NCI-H1092 (cell line): Measurements from ENCODE around the gene PGRMC1.
"Not testable (repeated sequence)": the region's sequence is repeated elsewhere in the genome, so short reads cannot be mapped to it uniquely, and the experiment has no call there.

ENCODE experiments used
- DNase-seq: peaks from one replicate; lab custom pipeline; 2025; lab: John Stamatoyannopoulos, UW

The PGRMC1 gene

DNA sequence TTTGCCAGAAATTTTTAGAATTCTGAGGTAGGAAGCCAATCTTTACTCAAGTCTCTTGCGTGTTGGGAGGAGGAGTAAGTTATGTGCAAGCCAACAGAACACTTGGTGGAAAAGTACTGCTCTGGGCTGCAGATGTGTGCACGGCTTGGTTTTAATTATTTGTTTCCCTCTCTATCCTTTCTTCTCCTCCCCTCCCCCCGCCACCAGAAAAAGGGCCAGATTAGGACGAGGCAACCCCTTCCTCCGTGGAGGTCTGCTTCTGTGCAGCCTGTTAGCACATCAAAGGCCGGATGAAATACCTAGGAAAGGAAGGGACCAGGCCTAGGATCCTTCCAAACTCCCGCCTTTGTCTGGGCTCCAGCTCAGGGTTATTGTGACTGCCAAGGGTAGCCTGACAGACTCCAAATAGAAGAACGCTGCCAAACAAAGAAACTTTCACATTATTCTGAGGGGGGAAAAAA is 1.0 kb upstream of the PGRMC1 start:
- no peak for DNase-seq

DNA sequence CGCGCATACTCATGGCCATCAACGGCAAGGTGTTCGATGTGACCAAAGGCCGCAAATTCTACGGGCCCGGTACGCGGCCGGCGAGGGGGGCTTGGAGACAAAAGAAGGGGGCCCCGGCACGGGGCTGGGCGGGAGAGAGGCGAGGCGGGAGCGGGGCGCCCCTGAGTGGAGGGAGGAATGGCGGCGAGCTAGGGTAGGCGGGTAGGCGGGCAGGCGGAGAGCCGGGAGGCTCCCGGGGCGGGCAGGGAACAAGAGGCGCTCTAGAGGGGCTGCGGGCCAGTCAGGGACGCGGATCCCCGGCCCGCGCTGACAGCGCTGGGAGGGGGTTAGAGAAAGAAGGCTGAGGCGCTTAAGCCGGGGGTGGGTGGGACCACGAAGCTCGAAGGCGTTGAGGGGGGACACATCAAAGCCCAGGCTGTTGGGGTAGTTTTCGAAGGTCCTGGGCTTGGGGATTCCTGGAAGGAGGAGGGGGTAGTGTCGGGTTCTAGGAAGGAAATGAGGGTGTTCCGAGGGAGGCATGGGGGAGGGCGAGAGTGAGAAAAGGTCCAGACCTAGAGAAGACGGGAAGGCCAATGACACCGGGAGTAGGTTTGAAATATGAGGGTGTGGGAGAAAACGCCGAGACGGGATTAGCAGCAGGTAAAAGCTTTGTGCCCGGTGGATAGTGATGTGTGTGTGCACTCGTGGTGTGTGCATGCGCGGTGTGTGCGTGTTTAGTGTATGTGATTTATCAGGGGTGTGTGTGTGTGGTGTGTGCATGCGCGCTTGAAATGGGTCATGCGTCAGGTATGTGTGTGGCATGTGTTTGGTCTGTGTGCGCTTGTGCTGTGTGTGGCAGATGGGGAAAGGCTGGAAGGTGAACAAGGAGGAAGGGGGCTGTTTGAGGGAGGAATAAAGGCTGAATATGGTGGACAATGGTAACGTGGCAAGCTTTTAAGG is 807 bp downstream of the PGRMC1 start:
- DNase-seq = peak; percentile 20

DNA sequence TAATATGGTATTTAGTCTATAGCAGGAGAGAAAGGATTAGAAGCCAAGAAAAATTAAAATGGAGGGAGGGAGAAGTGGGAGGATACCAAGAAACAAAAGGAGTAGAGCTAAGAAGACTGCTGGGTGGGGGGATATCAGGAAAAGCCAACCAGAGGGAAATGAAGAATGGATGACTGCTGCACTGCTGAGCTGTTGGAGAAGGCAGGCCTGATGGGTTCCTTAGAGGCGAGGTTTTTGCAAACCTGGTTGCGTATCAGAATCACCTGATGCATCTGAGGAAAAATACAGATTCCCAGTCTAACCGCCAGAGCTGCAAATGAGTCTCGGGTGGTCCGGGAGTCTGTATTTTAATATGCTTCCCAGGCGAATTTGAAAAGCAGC is 1.5 kb downstream of the PGRMC1 start:
- no peak for DNase-seq

DNA sequence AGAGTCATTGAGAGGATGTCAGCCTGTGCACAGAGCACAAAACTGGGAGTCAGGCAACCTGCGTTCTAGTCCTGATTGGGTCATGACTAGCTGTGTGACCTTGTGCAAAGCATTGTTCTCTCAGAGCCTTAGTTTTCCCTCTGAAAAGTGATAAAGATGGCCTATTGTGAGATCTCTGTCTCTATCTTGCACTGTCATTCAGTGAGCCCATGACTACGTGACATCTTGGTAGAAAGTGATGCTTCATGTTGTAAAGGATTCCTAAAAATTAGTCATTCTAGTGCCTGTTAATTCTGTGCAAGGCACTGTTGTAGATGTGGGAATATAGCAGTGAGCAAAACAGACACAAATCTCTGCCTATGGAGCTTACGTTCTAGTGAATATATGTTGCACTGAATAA is 2.5 kb downstream of the PGRMC1 start:
- no peak for DNase-seq

DNA sequence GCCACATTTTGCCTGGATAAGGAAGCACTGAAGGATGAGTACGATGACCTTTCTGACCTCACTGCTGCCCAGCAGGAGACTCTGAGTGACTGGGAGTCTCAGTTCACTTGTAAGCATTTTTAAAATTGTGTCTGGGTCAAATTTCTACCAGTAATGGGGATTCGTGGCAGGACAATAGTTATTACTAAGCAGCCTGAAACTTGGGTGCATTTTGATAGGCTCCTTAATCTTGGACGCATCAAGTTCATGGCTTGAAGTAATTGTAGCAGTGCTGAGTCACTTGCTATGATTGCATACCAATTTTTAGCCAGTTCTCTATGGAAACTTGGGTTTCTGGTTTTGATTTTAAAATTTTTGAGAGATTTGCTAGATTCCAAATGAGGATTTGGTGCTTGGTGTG is 4.3 kb downstream of the PGRMC1 start:
- DNase-seq = no peak

DNA sequence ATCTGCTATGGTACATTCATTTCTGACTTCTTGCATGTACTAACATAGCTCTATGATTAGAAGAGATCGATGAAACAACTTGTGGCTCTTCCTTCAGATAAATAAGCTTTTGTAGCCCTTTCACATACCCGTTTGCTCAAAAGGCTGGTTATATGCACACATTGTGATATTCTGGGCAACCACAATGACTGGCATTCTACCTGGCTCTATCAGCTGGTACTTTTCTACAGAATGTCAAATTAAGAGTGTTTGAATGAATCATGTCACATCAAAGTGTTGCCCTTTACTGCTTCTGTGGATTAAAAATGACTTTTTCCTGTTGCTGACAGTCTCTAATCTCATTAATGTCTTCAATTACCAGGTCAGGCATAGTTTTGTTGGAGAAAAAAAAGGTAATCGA is 11.6 kb downstream of the PGRMC1 start:
- DNase-seq = no peak

DNA sequence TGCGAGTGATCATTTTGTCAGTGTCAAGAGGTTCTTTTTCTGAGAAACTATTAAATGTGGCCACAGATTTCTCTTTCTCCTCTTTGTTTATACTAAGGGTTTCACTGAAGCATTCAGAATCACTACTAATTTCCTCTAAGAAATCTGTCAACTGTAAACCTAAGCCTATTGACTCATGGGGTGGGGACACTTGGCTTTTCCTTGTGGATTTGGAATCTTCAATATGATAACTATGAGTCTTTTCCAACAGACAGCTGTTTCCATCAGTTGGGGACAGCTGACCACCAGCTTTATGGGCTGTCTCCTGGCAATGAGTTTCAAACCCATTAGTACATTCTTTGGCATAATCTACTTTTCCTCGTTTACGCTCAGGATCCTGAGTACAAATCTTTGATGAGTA is 13.8 kb downstream of the PGRMC1 start:
- no peak for DNase-seq

DNA sequence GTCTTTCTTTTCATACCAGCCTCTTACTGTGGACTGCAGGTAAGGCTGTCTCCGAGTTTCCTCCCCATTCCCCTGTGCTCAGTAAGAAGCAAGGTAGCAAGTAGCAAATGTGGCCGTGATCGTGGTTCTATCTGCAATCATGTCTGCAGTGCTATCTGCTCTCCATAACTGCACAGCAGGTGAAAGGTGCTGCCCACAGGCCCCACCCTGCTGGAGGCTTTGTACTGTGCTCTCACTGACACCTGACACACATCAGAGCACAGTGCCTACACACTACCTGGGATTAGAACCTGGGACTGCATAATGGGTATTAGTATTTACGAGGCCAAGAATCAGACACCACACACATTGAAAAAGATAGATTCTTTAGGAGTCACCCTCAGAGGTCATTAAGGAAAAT is 15.3 kb downstream of the PGRMC1 start:
- no peak for DNase-seq

DNA sequence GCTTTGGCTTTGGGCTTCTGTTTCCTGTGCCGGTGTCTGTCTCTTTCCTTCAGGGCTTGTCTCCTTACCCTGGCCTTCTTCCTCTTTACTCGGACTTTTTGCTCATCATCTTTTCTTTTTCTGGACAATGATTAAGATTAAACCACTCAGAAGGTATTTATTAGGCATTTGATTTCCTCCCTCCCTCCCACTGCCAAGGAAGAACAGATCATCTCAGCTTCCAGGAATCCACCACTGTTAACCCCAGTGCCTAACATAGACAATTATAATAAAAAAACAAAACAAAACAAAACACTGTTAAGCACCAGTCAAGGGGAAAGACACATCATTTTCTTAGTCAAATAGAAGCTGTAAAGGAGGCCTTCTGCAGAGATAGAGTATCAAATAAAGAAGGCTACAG is 16.6 kb downstream of the PGRMC1 start:
- DNase-seq = no peak

DNA sequence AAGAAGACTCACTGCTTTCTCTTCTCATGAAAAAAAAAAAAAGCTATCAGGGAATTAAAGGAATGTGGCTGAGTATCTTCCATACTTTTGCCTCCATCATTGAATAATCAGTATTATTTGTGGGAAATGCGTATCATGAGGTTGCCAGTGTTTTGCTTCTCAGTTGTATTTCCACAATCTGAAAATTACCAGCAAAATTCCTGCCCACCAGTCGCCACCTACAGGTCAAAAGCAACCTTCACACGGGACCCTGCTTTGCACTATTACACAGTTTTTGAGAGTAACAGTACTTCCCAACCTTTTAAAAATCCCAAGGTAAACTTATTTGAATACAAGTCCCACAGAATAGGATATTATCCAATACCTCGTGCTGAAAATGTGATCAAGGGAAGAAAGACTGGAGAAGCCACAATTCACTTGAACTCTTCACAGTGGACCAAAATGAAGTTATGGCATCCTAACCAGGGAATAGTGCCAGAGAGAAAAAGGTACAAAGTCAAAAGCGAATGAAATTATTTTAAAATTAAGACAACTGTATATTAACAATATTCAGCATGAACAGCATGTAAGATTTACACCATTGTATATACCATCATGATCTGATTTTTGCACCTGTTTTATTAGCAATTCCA is 30.4 kb downstream of the PGRMC1 start:
- no peak for DNase-seq

DNA sequence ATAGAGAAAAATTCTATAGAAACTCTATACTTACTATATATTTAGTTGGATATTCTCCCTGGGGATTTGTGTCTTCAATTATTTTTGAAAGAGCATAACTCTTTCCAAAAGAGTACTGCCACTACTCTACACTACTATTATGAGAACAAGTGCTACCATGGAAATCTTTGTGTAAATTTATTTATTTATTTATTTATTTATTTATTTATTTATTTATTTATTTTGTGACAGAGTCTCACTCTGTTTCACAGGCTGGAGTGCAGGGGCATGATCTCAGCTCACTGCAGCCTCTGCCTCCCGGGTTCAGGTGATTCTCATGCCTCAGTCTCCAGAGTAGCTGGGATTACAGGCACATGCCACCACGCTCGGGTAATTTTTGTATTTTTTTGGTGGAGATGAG is 31.0 kb downstream of the PGRMC1 start:
- not testable (repeated sequence) for DNase-seq

DNA sequence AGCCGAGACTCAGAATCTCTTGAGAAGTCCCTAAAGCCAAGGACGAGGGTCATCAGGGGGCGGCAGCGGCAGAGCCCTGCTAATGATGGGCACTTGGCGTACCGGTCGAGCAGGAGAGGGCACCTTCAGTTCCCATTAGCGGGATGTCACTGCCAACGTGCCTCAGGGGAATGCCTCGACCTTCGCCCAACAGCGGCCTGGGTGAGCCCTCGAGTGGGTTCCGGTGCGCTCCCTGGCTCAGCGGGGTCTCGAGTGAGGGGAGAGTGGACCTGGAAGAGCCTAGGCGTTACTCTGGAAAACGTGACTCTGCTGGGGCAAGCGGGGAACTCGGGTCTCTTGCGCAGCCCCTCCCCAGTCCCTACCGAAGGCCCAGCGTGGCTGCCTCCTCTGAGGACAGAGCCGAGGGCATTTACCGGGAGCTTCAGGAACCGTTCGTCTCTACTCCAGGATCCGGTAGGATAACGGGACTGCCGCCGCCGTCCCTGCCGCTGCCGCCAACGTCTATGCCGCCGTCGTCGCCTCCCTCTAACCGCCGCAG is 36.9 kb downstream of the PGRMC1 start:
- no peak for DNase-seq

DNA sequence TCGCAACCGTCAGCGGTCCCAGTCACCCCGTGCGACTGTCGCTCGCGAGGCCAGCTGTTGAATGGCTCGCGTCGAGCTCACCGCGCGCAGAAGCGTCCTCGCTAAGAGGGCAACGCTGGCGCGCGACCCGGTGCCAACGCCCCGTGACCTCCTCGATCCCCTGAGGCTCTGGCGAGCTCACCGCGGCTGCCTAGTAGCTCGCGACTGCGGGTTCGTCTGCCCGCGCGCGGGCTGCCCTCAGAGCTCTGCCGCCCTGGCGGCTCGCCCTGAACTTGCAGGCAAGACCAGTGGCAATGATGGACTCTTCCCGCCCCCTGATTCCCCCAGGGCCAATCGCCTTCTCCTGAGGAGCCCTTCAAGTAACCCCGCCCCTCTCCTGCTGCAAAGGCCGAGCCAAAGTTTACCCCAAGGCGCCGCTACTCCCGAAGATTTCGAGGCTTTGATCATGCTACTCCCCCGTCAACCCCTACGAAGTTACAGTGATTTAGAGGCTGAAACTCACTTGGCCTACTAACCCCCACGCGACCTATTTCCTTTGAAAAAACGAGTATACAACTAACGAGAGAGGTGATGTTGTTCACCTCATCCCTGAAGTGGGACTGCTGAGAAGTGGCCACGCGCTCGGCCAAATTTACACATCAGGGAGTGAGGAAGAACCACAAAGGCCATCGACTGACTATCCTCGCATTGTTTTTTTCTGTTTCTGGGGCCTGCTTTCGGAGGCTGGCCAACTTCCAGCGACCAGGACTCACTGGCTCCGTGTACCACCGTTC is 37.5 kb downstream of the PGRMC1 start:
- no peak for DNase-seq

DNA sequence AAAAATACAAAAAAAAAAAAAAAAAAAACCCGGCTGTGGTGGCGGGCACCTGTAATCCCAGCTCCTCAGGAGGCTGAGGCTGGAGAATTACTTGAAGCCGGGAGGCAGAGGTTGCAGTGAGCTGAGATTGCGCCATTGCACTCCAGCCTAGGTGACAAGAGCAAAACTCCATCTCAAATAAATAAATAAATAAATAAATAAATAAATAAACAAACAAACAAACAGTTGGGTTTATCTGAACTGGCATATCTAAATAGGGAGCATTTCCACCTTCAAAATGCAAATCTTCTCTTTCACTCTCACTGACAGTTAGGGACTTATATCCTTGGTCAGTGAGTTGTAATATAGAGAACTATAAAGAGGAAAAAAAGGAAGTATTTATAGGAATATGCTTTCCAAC is 46.3 kb downstream of the PGRMC1 start:
- DNase-seq = not testable (repeated sequence)

DNA sequence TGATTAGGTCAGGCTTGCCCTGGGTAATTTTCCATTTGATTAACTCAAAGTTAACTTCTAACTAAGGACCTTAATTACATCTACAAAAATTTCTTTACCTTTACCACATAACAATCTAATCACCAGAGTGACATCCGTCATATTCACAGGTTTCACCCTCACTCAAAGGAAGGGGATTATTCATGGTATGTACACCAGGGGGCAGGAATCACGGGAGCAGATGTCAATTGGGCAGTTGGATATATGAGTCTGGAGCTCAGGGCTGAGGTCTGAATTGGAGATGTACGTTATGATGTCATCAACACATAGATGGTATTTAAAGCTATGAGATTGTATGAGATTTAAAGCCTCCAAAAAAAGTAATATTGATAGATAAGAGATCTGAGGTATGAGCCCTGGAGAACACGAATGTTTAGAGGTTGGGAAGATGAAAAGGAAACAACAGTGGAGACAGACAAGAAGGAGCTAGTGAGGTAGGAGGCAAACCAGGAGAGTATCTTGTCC is 52.9 kb downstream of the PGRMC1 start:
- no peak for DNase-seq

DNA sequence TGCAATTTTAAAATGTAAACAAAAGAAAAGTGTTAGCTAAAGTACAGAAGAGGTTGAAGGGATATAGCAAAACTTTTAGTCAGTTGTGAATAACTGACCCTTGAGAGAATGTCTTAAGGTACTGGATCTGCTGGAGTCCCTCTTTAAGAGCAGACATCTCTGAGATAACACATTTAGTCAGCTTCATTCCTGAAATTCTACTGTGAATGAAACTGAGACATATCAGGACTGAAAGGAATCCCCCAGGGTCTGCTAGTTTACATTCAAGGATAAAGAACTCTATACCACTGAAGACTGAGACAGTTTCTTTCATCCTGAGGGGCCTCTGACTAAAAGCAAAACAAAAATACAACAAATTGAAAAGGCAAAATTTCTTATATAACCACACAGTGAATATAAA is 54.4 kb downstream of the PGRMC1 start:
- no peak for DNase-seq

DNA sequence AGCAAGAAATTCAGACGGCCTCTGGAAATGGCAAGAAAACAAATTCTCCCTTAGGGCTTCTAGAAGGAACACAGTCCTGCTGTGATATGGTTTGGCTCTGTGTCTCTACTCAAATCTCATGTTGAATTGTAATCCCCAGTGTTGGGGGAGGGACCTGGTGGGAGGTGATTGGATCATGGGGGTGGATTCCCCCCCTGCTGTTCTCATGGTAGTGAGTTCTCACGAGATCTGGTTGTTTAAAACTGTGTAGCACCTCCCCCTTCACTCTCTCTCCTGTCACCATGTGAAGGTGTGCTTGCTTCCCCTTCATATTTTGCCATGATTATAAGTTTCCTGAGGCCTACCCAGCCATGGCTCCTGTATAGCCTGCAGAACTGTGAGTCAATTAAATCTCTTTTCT is 55.2 kb downstream of the PGRMC1 start:
- DNase-seq = not testable (repeated sequence)

DNA sequence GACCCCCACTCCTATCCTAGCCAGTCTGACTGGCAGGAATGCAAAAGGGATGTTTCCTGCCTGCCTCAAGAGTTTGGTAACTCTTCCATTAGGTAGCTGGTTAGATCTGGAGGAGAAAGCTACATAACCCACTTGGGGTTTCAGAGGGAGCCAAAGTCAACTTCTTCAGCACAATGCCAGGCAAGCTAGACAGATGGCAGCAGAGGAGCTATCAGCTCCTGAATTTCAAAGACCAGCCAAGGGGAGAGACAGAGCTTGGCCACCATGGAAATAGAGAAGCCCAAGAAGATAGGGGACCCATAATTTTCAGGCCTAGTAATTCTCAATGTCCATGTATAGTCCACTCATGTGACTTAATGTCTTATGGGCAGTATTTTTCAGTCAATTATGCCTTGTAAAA is 56.4 kb downstream of the PGRMC1 start:
- no peak for DNase-seq
